HG03060 (cell line): Measurements from ENCODE around the gene WT1.
"Not testable (repeated sequence)": the region's sequence is repeated elsewhere in the genome, so short reads cannot be mapped to it uniquely, and the experiment has no call there.

Experiments used
- ATAC-seq: cut with Tn5 transposase; IDR thresholded peaks from one replicate; pipeline ENCODE4 v1.9.1; 2021; ENCODE audit warnings: low read depth, moderate number of reproducible peaks; ENCODE audit not compliant: unreplicated experiment

The WT1 gene

GRCh38 chr11:32435511-32435941, at the start of gene WT1:
Gene WT1 (minus strand): TSS chr11:32435539.
- ATAC-seq = no peak

- ATAC-seq = no peak
These were observed 44.0 kb upstream of the WT1 start for GRCh38 chr11:32479291-32479690.

GRCh38 chr11:32478277-32478731, 43.0 kb upstream of the WT1 start:
- ATAC-seq = no peak

- no peak for ATAC-seq
These were observed 38.1 kb upstream of the WT1 start for GRCh38 chr11:32473282-32473909.

GRCh38 chr11:32472226-32472625, 36.9 kb upstream of the WT1 start:
- ATAC-seq = no peak

GRCh38 chr11:32471544-32471943, 36.2 kb upstream of the WT1 start:
- ATAC-seq = not testable (repeated sequence)

GRCh38 chr11:32469791-32470190, 34.5 kb upstream of the WT1 start:
- no peak for ATAC-seq

- no peak for ATAC-seq
These were observed 31.1 kb upstream of the WT1 start for GRCh38 chr11:32466279-32466915.

- ATAC-seq = no peak
These were observed 28.7 kb upstream of the WT1 start for GRCh38 chr11:32464078-32464477.

GRCh38 chr11:32462011-32462690, 26.8 kb upstream of the WT1 start:
- ATAC-seq = no peak

- ATAC-seq = no peak
These were observed 21.5 kb upstream of the WT1 start for GRCh38 chr11:32456864-32457263.

- ATAC-seq = no peak
These were observed 19.7 kb upstream of the WT1 start for GRCh38 chr11:32454993-32455392.

- no peak for ATAC-seq
These were observed 16.5 kb upstream of the WT1 start for GRCh38 chr11:32451808-32452207.

GRCh38 chr11:32450372-32450771, 15.0 kb upstream of the WT1 start:
- ATAC-seq = no peak

GRCh38 chr11:32448232-32448631, 12.9 kb upstream of the WT1 start:
- ATAC-seq = no peak

GRCh38 chr11:32447252-32447651, 11.9 kb upstream of the WT1 start:
- ATAC-seq = no peak

- no peak for ATAC-seq
These were observed 10.9 kb upstream of the WT1 start for GRCh38 chr11:32446227-32446626.

- no peak for ATAC-seq
These were observed 8.8 kb upstream of the WT1 start for GRCh38 chr11:32444186-32444585.

GRCh38 chr11:32440916-32441315, 5.6 kb upstream of the WT1 start:
- ATAC-seq = no peak

GRCh38 chr11:32440312-32440908, 5.1 kb upstream of the WT1 start:
- no peak for ATAC-seq

- no peak for ATAC-seq
These were observed 4.3 kb upstream of the WT1 start for GRCh38 chr11:32439501-32440210.
